GM12878 (cell line): ENCODE data around the gene MAN2B1. TPM values are rescaled to one million over a fixed set of nuclear protein-coding genes. Genes with fewer than 3 reads are reported as not detected.

Experiments used
- ATAC-seq: fragments of 200-7000 bp; cut with Tn5 transposase; 3 replicates; pipeline ENCODE4 v1.9.1; 2020; ENCODE audit warnings: mild to moderate bottlenecking, moderate library complexity
- BruUV-seq: library from RNA; stranded (reverse); fragments of 400-500 nt; replicated peaks from 2 replicates; lab custom pipeline; 2021; lab: Mats Ljungman, UMichigan
- CTCF ChIA-PET: fragments of 300-600 bp; sonication (Branson Sonifier 250); formaldehyde crosslinking; extraction: SDS; loops from one replicate; lab custom pipeline; 2021; ENCODE audit warnings: inconsistent platforms; lab: Yijun Ruan, JAX
- POLR2A ChIA-PET: fragments of 350-600 bp; formaldehyde crosslinking; extraction: SDS; loops from one replicate; lab custom pipeline; 2021; ENCODE audit warnings: inconsistent platforms; lab: Charles Lee
- RAD21 ChIA-PET: fragments of 300-600 bp; sonication (Branson Sonifier 250); formaldehyde crosslinking; loops from one replicate; lab custom pipeline; 2023; ENCODE audit warnings: antibody characterized with exemption; ENCODE audit not compliant: unreplicated experiment; lab: Charles Lee
- SMC1A ChIA-PET: fragments of 300-600 bp; sonication (Branson Sonifier 250); formaldehyde crosslinking; loops from one replicate; lab custom pipeline; 2023; ENCODE audit not compliant: unreplicated experiment, uncharacterized antibody; lab: Charles Lee
- DNase-seq: peaks from one replicate; pipeline ENCODE4 v3.0.0-alpha.2; 2011; ENCODE audit warnings: low read depth, low spot score
- FAIRE-seq: peaks from 3 replicates; lab custom pipeline; 2011; peaks lifted over from hg19 to GRCh38; lab: Jason Lieb, UNC
- H2AFZ ChIP-seq: 2 replicates; pipeline ENCODE4 v1.6.0; 2011; ENCODE audit warnings: low read depth, low read length, control low read depth; ENCODE audit not compliant: control insufficient read depth
- H3K27ac ChIP-seq: 2 replicates; pipeline ENCODE4 v1.5.1; 2011; ENCODE audit warnings: control low read depth; ENCODE audit not compliant: control insufficient read depth, insufficient read depth
- H3K27me3 ChIP-seq, 2 experiments: replicated peaks in 1 of 2; 2 replicates each; pipeline versions ENCODE4 v1.6.0 to v1.6.1; 2011; ENCODE audit warnings: low read length in 1 of 2; ENCODE audit not compliant: control insufficient read depth in 2 of 2, insufficient read depth in 2 of 2
- H3K36me3 ChIP-seq, 2 experiments: 2 replicates each; pipeline ENCODE4 v1.5.1; 2011; ENCODE audit warnings: low read length in 1 of 2; ENCODE audit not compliant: control insufficient read depth in 2 of 2, insufficient read depth in 2 of 2
- H3K4me1 ChIP-seq: 2 replicates; pipeline ENCODE4 v1.6.1; 2011; ENCODE audit warnings: mild to moderate bottlenecking, low read length, moderate library complexity, mixed read lengths; ENCODE audit not compliant: control insufficient read depth, insufficient read depth
- H3K4me2 ChIP-seq: 2 replicates; pipeline ENCODE4 v1.6.0; 2011; ENCODE audit warnings: control low read depth; ENCODE audit not compliant: control insufficient read depth, insufficient read depth
- H3K4me3 ChIP-seq: fragments of 200-600 bp; sonication (generic); 2 replicates; pipeline ENCODE4 v1.5.1; 2016
- H3K79me2 ChIP-seq: 2 replicates; pipeline ENCODE4 v1.6.0; 2011; ENCODE audit warnings: low read length; ENCODE audit not compliant: control insufficient read depth, insufficient read depth
- H3K9ac ChIP-seq: 2 replicates; pipeline ENCODE4 v1.8.0; 2011; ENCODE audit warnings: low read length, control low read depth, mixed read lengths; ENCODE audit not compliant: control insufficient read depth, insufficient read depth
- H3K9me3 ChIP-seq: replicated peaks from 3 replicates; pipeline ENCODE4 v1.5.1; 2011; ENCODE audit warnings: mild to moderate bottlenecking, low read length; ENCODE audit not compliant: control insufficient read depth, insufficient read depth
- H4K20me1 ChIP-seq: 2 replicates; pipeline ENCODE4 v1.6.0; 2011; ENCODE audit not compliant: control insufficient read depth, insufficient read depth
- CHD2 ChIP-seq: IDR thresholded peaks from 2 replicates; pipeline ENCODE4 v1.6.1; 2011; ENCODE audit warnings: low read depth, low read length, improper control_type of control experiment, borderline replicate concordance
- CREB1 ChIP-seq: IDR thresholded peaks from 2 replicates; pipeline ENCODE4 v1.6.1; 2012; ENCODE audit warnings: low read depth, mild to moderate bottlenecking, inconsistent platforms
- FOS ChIP-seq: IDR thresholded peaks from 3 replicates; pipeline ENCODE4 v1.6.1; 2011; ENCODE audit warnings: borderline replicate concordance; ENCODE audit not compliant: insufficient read length; ENCODE audit errors: extremely low read depth
- GABPA ChIP-seq: IDR thresholded peaks from 2 replicates; pipeline ENCODE4 v1.6.1; 2014; ENCODE audit warnings: antibody characterized with exemption, low read depth, mild to moderate bottlenecking, inconsistent platforms
- IRF5 ChIP-seq: fragments of 450-650 bp; IDR thresholded peaks from 2 replicates; pipeline ENCODE4 v1.6.1; 2017; ENCODE audit warnings: borderline replicate concordance
- JUND ChIP-seq: IDR thresholded peaks from 2 replicates; pipeline ENCODE4 v1.6.1; 2012; ENCODE audit warnings: low read depth, mild to moderate bottlenecking, low read length, improper control_type of control experiment, moderate library complexity
- RAD51 ChIP-seq: fragments of 450-650 bp; IDR thresholded peaks from 2 replicates; pipeline ENCODE4 v1.6.1; 2016; ENCODE audit warnings: moderate library complexity, mild to moderate bottlenecking, inconsistent platforms
- REST ChIP-seq: IDR thresholded peaks from 2 replicates; pipeline ENCODE4 v1.6.1; 2012; ENCODE audit warnings: mild to moderate bottlenecking, low read depth, low read length
- SMARCA5 ChIP-seq: fragments of 450-650 bp; IDR thresholded peaks from 2 replicates; pipeline ENCODE4 v1.6.1; 2017; ENCODE audit warnings: mild to moderate bottlenecking
- SPI1 ChIP-seq: IDR thresholded peaks from 2 replicates; pipeline ENCODE4 v1.6.1; 2011; ENCODE audit warnings: low read depth, mild to moderate bottlenecking, low read length, moderate library complexity, borderline replicate concordance; ENCODE audit not compliant: insufficient read depth
- USF1 ChIP-seq: IDR thresholded peaks from 2 replicates; pipeline ENCODE4 v1.6.1; 2011; ENCODE audit warnings: borderline replicate concordance, low read depth, mild to moderate bottlenecking, moderate library complexity, mixed read lengths, low read length; ENCODE audit not compliant: insufficient read depth; ENCODE audit errors: extremely low read length
- ZBED1 ChIP-seq: IDR thresholded peaks from 2 replicates; pipeline ENCODE4 v1.6.1; 2016; ENCODE audit warnings: borderline replicate concordance
- ZBTB11 ChIP-seq: fragments of 450-650 bp; formaldehyde crosslinking; IDR thresholded peaks from 2 replicates; pipeline ENCODE4 v1.5.0; 2022; ENCODE audit warnings: mild to moderate bottlenecking, missing genetic modification characterization
- ZNF207 ChIP-seq: fragments of 450-650 bp; IDR thresholded peaks from 2 replicates; pipeline ENCODE4 v1.6.1; 2014; ENCODE audit warnings: antibody characterized with exemption, mild to moderate bottlenecking, borderline replicate concordance
- ZZZ3 ChIP-seq: IDR thresholded peaks from 2 replicates; pipeline ENCODE4 v1.6.1; 2011; ENCODE audit warnings: low read depth; ENCODE audit not compliant: control insufficient read depth, insufficient read length
- WGBS: methylation state at CpG from one replicate; pipeline ENCODE4 v1.1.6; 2016; ENCODE audit warnings: low lambda C conversion rate; ENCODE audit not compliant: insufficient replicate concordance, insufficient coverage; ENCODE audit errors: missing lambda C conversion rate; 5-methylcytosine and 5-hydroxymethylcytosine counted together
- in situ Hi-C: fragments of 300-500 bp; cut with MboI; formaldehyde crosslinking; loops from 9 replicates; pipeline ENCODE4 v1.14.3; 2018; ENCODE audit warnings: mixed read lengths
- intact Hi-C: fragments of 100-400 bp; cut with micrococcal nuclease; formaldehyde crosslinking; loops from one replicate; pipeline ENCODE4 v1.14.2; 2022; ENCODE audit not compliant: unreplicated experiment
- polyA plus RNA-seq, 11 experiments: library from polyadenylated mRNA; depleted of rRNA in 4 of 11; unstranded in 6 of 11; stranded (reverse) in 5 of 11; fragments of >200 nt; fragmentation: Nextera tagmentation in 4 of 11; fragmentation: Illumina TruSeq in 1 of 11; extraction: Ambion mirVana in 4 of 11; extraction: Trizol in 1 of 11; gene quantifications; 1 replicate in 1 of 11; 2 replicates in 10 of 11; pipeline versions ENCODE4 v1.2.1 to v1.2.3, GENCODE V29; 2011 to 2016; ENCODE audit warnings: inconsistent platforms in 2 of 11, missing spikeins in 2 of 11, low read depth in 1 of 11
- total RNA-seq, 4 experiments: library from RNA; depleted of rRNA in 3 of 4; stranded (reverse); fragments of >200 nt in 3 of 4; fragmentation: Illumina TruSeq in 1 of 4; extraction: Trizol in 1 of 4; gene quantifications; 2 replicates each; pipeline versions ENCODE4 v1.2.1 to v1.2.3, GENCODE V29; 2013 to 2021

MAN2B1 gene
- total and polyA plus RNA-seq, 10 of the 15 experiments (the other 5 are each of a cell fraction or from before 2014, with no cell fraction given) = 7.6 to 224 (median 81.4) TPM

GRCh38 chr19:12705169-12705568, 38.6 kb upstream of the MAN2B1 start:
- no peak for FAIRE-seq

More at GRCh38 chr19:12705169-12705568, 38.6 kb upstream of the MAN2B1 start:
- Histone ChIP-seq H3K9ac (no peak overlapping the region), H3K9me3 (no peaks in the 10 kb centered on the region), H3K36me3 (peaks cover 29 to 47% of the 10 kb centered on the region in 2 experiments), H3K4me1 (no peaks in the 10 kb centered on the region), H3K79me2 (no peaks in the 10 kb centered on the region), H3K4me3 (no peak overlapping the region), H4K20me1 (no peaks in the 10 kb centered on the region), H3K4me2 (no peak overlapping the region), H3K27ac (no peak overlapping the region), H2AFZ (no peak overlapping the region), H3K27me3 (no peaks in the 10 kb centered on the region)
- POLR2A ChIA-PET = no interaction called here
- BruUV-seq = no TSS peak
- CTCF ChIA-PET = no interaction called here
- SMC1A ChIA-PET = no interaction called here
- RAD21 ChIA-PET = no interaction called here
- in situ Hi-C loops = no loop called here
- intact Hi-C loops = no loop called here
- TF ChIP-seq FOS = no peak
- TF ChIP-seq REST = no peak
- TF ChIP-seq ZBTB11 (CRISPR knock-in tag) = no peak
- no peak for TF ChIP-seq IRF5
- no peak for TF ChIP-seq ZNF207
- no peak for TF ChIP-seq RAD51
- TF ChIP-seq ZZZ3 = no peak
- no peak for TF ChIP-seq CHD2
- no peak for TF ChIP-seq SPI1
- TF ChIP-seq SMARCA5 = no peak
- TF ChIP-seq JUND = no peak
- TF ChIP-seq CREB1 = no peak
- TF ChIP-seq USF1 = no peak
- TF ChIP-seq ZBED1 = no peak
- TF ChIP-seq GABPA = no peak
- ATAC-seq (no peak), DNase-seq (no peak)
- WGBS = 96% methylated on average over 13 of the region's 13 CpGs
